DMS153 treated with DMSO at 0.1 percent for 48 hours (cell line): ENCODE data around the gene ZZZ3.
"Not testable (repeated sequence)": the region's sequence is repeated elsewhere in the genome, so short reads cannot be mapped to it uniquely, and the experiment has no call there.

Source experiments
- DNase-seq: peaks from one replicate; lab custom pipeline; 2025; ENCODE audit not compliant: unreplicated experiment; lab: John Stamatoyannopoulos, UW

ZZZ3 gene

GRCh38 chr1:77671836-77672235, 10.6 kb downstream of the ZZZ3 start:
- DNase-seq, result no peak

- DNase-seq, result no peak
These were observed 12.1 kb downstream of the ZZZ3 start for GRCh38 chr1:77670330-77670729.

- no peak for DNase-seq
These were observed 13.5 kb downstream of the ZZZ3 start for GRCh38 chr1:77668924-77669449.

- DNase-seq, result no peak
These were observed 17.4 kb downstream of the ZZZ3 start for GRCh38 chr1:77664939-77665516.

GRCh38 chr1:77661696-77662095, 20.8 kb downstream of the ZZZ3 start:
- DNase-seq, result no peak

GRCh38 chr1:77659879-77660593, 22.4 kb downstream of the ZZZ3 start:
- DNase-seq, result no peak

- no peak for DNase-seq
These were observed 24.2 kb downstream of the ZZZ3 start for GRCh38 chr1:77658271-77658670.

GRCh38 chr1:77655431-77655974, 27.0 kb downstream of the ZZZ3 start:
- peak; percentile 36 for DNase-seq

GRCh38 chr1:77652970-77653516, 29.4 kb downstream of the ZZZ3 start:
- DNase-seq, result no peak

- DNase-seq, result no peak
These were observed 30.2 kb downstream of the ZZZ3 start for GRCh38 chr1:77652268-77652667.

- DNase-seq, result no peak
These were observed 33.3 kb downstream of the ZZZ3 start for GRCh38 chr1:77649127-77649526.

GRCh38 chr1:77646224-77646623, 36.2 kb downstream of the ZZZ3 start:
- DNase-seq, result not testable (repeated sequence)

GRCh38 chr1:77643456-77643855, 39.0 kb downstream of the ZZZ3 start:
- DNase-seq, result no peak

- no peak for DNase-seq
These were observed 39.5 kb downstream of the ZZZ3 start for GRCh38 chr1:77642941-77643340.

GRCh38 chr1:77642196-77642595, 40.3 kb downstream of the ZZZ3 start:
- DNase-seq, result no peak

- DNase-seq, result no peak
These were observed 42.8 kb downstream of the ZZZ3 start for GRCh38 chr1:77639557-77640069.

GRCh38 chr1:77639056-77639455, 43.4 kb downstream of the ZZZ3 start:
- no peak for DNase-seq

- DNase-seq, result no peak
These were observed 45.6 kb downstream of the ZZZ3 start for GRCh38 chr1:77636864-77637263.
